ENCODE results near the gene SFMBT1. TPM values are rescaled to one million over a fixed set of nuclear protein-coding genes. Genes with fewer than 3 reads are reported as not detected.

The SFMBT1 gene
- total and polyA plus RNA-seq, 8 donors, result 4.9 to 15.8 (median 12.8) TPM

GRCh38 chr3:52939600-52939999, 106.3 kb downstream of the SFMBT1 start:
- intact Hi-C loops (cut with DNase I), result no loop called here
- Histone ChIP-seq H3K9me3 (no peaks in the 10 kb centered on the region), H3K27ac (no peak overlapping the region), H3K4me1 (no peaks in the 10 kb centered on the region), H3K27me3 (no peaks in the 10 kb centered on the region), H3K36me3 (peaks cover 0 to 6% (median 0%) of the 10 kb centered on the region in 3 donors), H3K4me3 (no peak overlapping the region)
- FAIRE-seq, result peak; percentile 85
- no peak for ATAC-seq
- no peak for DNase-seq
- TF ChIP-seq CTCF (IDR thresholded peaks at IDR 0.05), result no peak

DNA sequence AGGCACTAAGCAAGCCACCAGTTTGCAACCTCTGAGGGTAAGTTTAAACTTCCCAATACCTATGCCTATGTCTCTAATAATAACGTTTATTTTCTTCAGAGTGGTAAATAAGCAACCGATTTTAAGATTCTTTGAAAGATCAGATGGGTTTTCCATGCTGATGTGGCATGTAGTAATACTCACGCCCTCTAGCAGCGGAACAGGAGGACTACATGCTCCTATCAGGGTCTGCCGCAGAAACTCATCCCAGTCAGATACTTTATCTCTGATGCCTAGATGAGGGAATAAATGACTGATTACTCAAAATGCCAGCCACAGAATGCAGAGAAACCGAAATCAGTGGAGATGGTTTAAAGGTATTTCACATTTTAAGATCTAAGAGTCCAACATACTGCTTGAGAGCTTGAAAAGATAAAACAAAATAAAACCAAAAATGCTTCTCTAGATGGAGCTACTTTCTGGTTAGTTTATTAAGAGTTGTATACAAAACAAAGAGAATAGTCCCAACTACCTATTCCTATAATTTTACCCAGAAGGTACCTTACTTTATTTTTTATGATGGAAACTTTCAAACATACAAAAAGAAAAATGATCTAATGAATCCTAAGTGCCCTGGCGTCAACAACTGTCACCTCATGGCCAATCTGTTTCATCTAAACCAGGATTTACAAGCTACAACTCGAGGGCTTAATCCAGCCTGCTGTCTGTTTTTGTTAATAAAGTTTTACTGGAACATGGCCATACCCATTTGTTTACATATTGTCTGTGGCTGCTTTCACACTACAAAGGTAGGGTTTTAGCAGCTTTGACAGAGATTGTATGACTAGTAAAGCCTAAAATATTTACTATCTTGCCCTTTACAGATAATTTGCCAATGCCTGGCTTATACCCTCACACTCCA, 111.0 kb downstream of the SFMBT1 start:
- WGBS, 2 donors, result 13 to 15% methylated on average over 8 of the region's 8 CpGs
- Histone ChIP-seq H3K9me3 (no peaks in the 10 kb centered on the region), H3K36me3 (no peaks in the 10 kb centered on the region), H3K4me1 (no peaks in the 10 kb centered on the region), H3K27me3 (no peaks in the 10 kb centered on the region), H3K4me3 (no peak overlapping the region), H3K27ac (no peak overlapping the region)
- intact Hi-C loops (cut with DNase I), result no loop called here
- ATAC-seq, result peak; percentile 79 to 99 (median 96)
- FAIRE-seq, result no peak
- DNase-seq, result peak in 3 of 6 donors; percentile 24 to 34 (median 32)
- peak; percentile 32 to 64 (median 56) for TF ChIP-seq CTCF (IDR thresholded peaks at IDR 0.05)

DNA sequence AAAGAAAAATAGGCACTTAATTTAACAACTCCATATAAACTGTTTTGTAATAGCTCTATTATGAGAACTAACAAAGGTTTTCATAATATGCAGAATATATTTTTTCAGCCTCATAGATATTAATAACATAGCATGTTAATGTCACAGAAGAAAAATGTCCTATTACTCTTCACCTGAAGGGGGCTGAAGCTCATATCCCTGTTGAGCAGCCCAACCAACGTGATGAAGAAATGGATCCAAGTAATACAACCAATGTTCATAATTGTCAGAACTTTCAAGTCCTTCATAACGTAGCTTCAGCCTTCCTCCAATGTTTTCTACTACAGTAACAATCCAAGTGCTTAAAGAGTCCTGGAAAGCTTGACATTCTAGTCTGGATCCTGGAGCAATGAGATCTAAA, 114.0 kb downstream of the SFMBT1 start:
- H3K36me3 ChIP-seq, result peaks cover 0 to 4% (median 0%) of the 10 kb centered on the region in 3 donors
- intact Hi-C loops (cut with DNase I), result no loop called here
- H3K27ac ChIP-seq, result no peak overlapping the region
- DNase-seq (no peak), FAIRE-seq (no peak), ATAC-seq (no peak)
- H3K9me3 ChIP-seq, result no peaks in the 10 kb centered on the region
- H3K4me1 ChIP-seq, result no peaks in the 10 kb centered on the region
- no peak for TF ChIP-seq CTCF (IDR thresholded peaks at IDR 0.05)
- H3K27me3 ChIP-seq, result no peaks in the 10 kb centered on the region
- H3K4me3 ChIP-seq, result no peak overlapping the region
- 66 to 74% methylated on average over 2 of the region's 2 CpGs for WGBS, 2 donors

DNA sequence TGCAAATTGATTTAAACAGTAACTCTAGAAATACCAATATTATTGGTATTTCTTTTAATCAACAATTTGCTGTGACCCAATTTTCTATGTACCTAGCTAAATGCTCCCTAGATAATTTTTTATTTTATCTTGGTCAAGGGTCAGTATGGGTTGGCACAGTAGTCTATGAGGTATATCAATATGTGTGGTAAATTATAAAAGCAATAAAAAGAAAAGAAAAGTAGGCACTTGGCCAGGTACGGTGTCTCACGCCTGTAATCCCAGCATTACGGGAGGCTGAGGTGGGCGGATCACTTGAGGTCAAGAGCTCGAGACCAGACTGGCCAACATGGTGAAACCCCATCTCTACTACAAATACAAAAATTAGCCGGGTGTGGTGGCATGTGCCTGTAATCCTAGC, 114.5 kb downstream of the SFMBT1 start:
- no peaks in the 10 kb centered on the region for H3K9me3 ChIP-seq
- H3K36me3 ChIP-seq, result peaks cover 0 to 4% (median 0%) of the 10 kb centered on the region in 3 donors
- no peak for TF ChIP-seq CTCF (IDR thresholded peaks at IDR 0.05)
- H3K4me3 ChIP-seq, result no peak overlapping the region
- DNase-seq (no peak), FAIRE-seq (no peak), ATAC-seq (no peak)
- WGBS, 2 donors, result 87% methylated on average over 6 of the region's 6 CpGs
- H3K27ac ChIP-seq, result no peak overlapping the region
- intact Hi-C loops (cut with DNase I), result no loop called here
- no peaks in the 10 kb centered on the region for H3K4me1 ChIP-seq
- H3K27me3 ChIP-seq, result no peaks in the 10 kb centered on the region

GRCh38 chr3:52930748-52931147, 115.1 kb downstream of the SFMBT1 start:
- no peak for DNase-seq
- FAIRE-seq, result no peak
- no peak overlapping the region for H3K4me3 ChIP-seq
- no peak overlapping the region for H3K27ac ChIP-seq
- TF ChIP-seq CTCF (IDR thresholded peaks at IDR 0.05), result no peak
- H3K27me3 ChIP-seq, result no peaks in the 10 kb centered on the region
- intact Hi-C loops (cut with DNase I), result no loop called here
- no peaks in the 10 kb centered on the region for H3K9me3 ChIP-seq
- H3K4me1 ChIP-seq, result no peaks in the 10 kb centered on the region
- peaks cover 0 to 6% (median 4%) of the 10 kb centered on the region in 3 donors for H3K36me3 ChIP-seq
- no peak for ATAC-seq
- WGBS, 2 donors, result 93 to 96% methylated on average over 3 of the region's 3 CpGs
